DMS114 treated with DMSO at 0.1 percent for 48 hours (cell line): Measurements from ENCODE around the gene GNB3.
A peak's percentile ranks its signal among the peaks of the same experiment; 100 is the strongest.
"Not testable (repeated sequence)": the region's sequence is repeated elsewhere in the genome, so short reads cannot be mapped to it uniquely, and the experiment has no call there.

Experiments used
- DNase-seq: peaks from one replicate; lab custom pipeline; 2025; ENCODE audit not compliant: unreplicated experiment; lab: John Stamatoyannopoulos, UW

Gene GNB3

GRCh38 chr12:6874015-6874368, 33.3 kb downstream of the GNB3 start:
- DNase-seq = not testable (repeated sequence)

GRCh38 chr12:6879824-6880223, 39.1 kb downstream of the GNB3 start:
- DNase-seq = not testable (repeated sequence)

- no peak for DNase-seq
Observed at GRCh38 chr12:6883252-6883651, 42.5 kb downstream of the GNB3 start.

GRCh38 chr12:6883683-6884082, 43.0 kb downstream of the GNB3 start:
- no peak for DNase-seq

- no peak for DNase-seq
Observed at GRCh38 chr12:6884539-6884938, 43.8 kb downstream of the GNB3 start.

- not testable (repeated sequence) for DNase-seq
Observed at GRCh38 chr12:6886206-6886999, 45.7 kb downstream of the GNB3 start.

- no peak for DNase-seq
Observed at GRCh38 chr12:6887460-6887859, 46.7 kb downstream of the GNB3 start.

- no peak for DNase-seq
Observed at GRCh38 chr12:6888360-6888759, 47.6 kb downstream of the GNB3 start.

- not testable (repeated sequence) for DNase-seq
Observed at GRCh38 chr12:6888794-6889193, 48.1 kb downstream of the GNB3 start.

- DNase-seq = not testable (repeated sequence)
Observed at GRCh38 chr12:6889775-6890573, 49.2 kb downstream of the GNB3 start.

- peak; percentile 94 for DNase-seq
Observed at GRCh38 chr12:6890789-6891645, 50.3 kb downstream of the GNB3 start.

GRCh38 chr12:6891646-6892001, 50.9 kb downstream of the GNB3 start:
- no peak for DNase-seq

- DNase-seq = not testable (repeated sequence)
Observed at GRCh38 chr12:6892683-6893082, 52.0 kb downstream of the GNB3 start.

GRCh38 chr12:6894321-6894720, 53.6 kb downstream of the GNB3 start:
- DNase-seq = no peak
